HPDE6-E6E7 (cell line): ENCODE results near the gene LHPP.
"Not testable (repeated sequence)": the region's sequence is repeated elsewhere in the genome, so short reads cannot be mapped to it uniquely, and the experiment has no call there.

Experiments used
- DNase-seq: peaks from one replicate; pipeline ENCODE4 v3.0.0; 2011; ENCODE audit warnings: missing footprints; ENCODE audit errors: extremely low spot score

LHPP gene

GRCh38 chr10:124605001-124605370 is 143.4 kb downstream of the LHPP start:
- DNase-seq: no peak

- DNase-seq: no peak
These were observed 143.8 kb downstream of the LHPP start for GRCh38 chr10:124605481-124605855.

GRCh38 chr10:124605856-124606812 is 144.5 kb downstream of the LHPP start:
- no peak for DNase-seq

GRCh38 chr10:124606822-124607221 is 145.2 kb downstream of the LHPP start:
- DNase-seq: no peak

- DNase-seq: no peak
These were observed 146.1 kb downstream of the LHPP start for GRCh38 chr10:124607693-124608092.

- no peak for DNase-seq
These were observed 146.6 kb downstream of the LHPP start for GRCh38 chr10:124608093-124608721.

GRCh38 chr10:124609698-124610097 is 148.1 kb downstream of the LHPP start:
- DNase-seq: no peak

GRCh38 chr10:124610186-124610585 is 148.6 kb downstream of the LHPP start:
- not testable (repeated sequence) for DNase-seq

GRCh38 chr10:124610851-124611250 is 149.2 kb downstream of the LHPP start:
- not testable (repeated sequence) for DNase-seq

GRCh38 chr10:124611738-124612137 is 150.1 kb downstream of the LHPP start:
- no peak for DNase-seq

GRCh38 chr10:124612611-124613498 is 151.2 kb downstream of the LHPP start:
- no peak for DNase-seq

GRCh38 chr10:124614003-124614659 is 152.5 kb downstream of the LHPP start:
- no peak for DNase-seq

- no peak for DNase-seq
These were observed 153.6 kb downstream of the LHPP start for GRCh38 chr10:124615259-124615658.

- no peak for DNase-seq
These were observed 154.6 kb downstream of the LHPP start for GRCh38 chr10:124616040-124616835.

GRCh38 chr10:124616836-124617130 is 155.2 kb downstream of the LHPP start:
- no peak for DNase-seq

- no peak for DNase-seq
These were observed 156.9 kb downstream of the LHPP start for GRCh38 chr10:124618470-124619073.

- DNase-seq: peak; percentile 49
These were observed 157.6 kb downstream of the LHPP start for GRCh38 chr10:124619195-124619594.

GRCh38 chr10:124619802-124620490 is 158.3 kb downstream of the LHPP start:
- no peak for DNase-seq

GRCh38 chr10:124621637-124622036 is 160.0 kb downstream of the LHPP start:
- DNase-seq: no peak

- no peak for DNase-seq
These were observed 160.5 kb downstream of the LHPP start for GRCh38 chr10:124622158-124622557.
